ENCODE results near the gene CCDC88B.
A peak's percentile ranks its signal among the peaks of the same experiment; 100 is the strongest.
"Not testable (repeated sequence)": the region's sequence is repeated elsewhere in the genome, so short reads cannot be mapped to it uniquely, and the experiment has no call there.

CCDC88B gene

GRCh38 chr11:64304316-64305072 lies 35.5 kb upstream of the CCDC88B start:
- DNase-seq (ENCODE audit: low read depth in 2 of 3, low spot score in 1 of 3) = peak; percentile 93 to 97 (median 94)

- peak; percentile 98 to 100 (median 100) for DNase-seq (ENCODE audit: low read depth in 2 of 3, low spot score in 1 of 3)
Observed at GRCh38 chr11:64305075-64305690, 34.8 kb upstream of the CCDC88B start, which contains the start of gene ESRRA. TSS of gene ESRRA (plus strand) at chr11:64305524. CDS start at chr11:64307180, 1,656 bp downstream.

- DNase-seq (ENCODE audit: low read depth in 2 of 3, low spot score in 1 of 3) = peak; percentile 52 to 58 (median 56)
Observed at GRCh38 chr11:64305691-64306562, 34.1 kb upstream of the CCDC88B start.

- no peak for DNase-seq (ENCODE audit: low read depth in 2 of 3, low spot score in 1 of 3)
Observed at GRCh38 chr11:64306563-64306875, 33.5 kb upstream of the CCDC88B start.

- DNase-seq (ENCODE audit: low read depth in 2 of 3, low spot score in 1 of 3) = no peak
Observed at GRCh38 chr11:64306876-64307622, 33.0 kb upstream of the CCDC88B start.

DNA sequence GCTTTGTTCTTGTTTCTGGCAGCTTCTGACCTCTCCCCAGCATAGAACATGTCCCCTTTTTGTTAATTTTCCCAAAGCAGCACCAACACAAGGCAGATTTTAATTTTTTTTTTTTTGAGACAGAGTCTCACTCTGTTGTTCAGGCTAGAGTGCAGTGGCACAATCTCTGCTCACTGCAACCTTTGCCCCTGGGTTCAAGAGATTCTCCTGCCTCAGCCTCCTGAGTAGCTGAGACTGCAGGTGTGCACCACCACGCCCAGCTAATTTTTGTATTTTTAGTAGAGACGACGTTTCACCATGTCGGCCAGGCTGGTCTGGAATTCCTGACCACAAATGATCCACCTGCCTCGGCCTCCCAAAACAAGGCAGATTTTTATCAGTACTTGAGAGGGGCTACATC lies 32.2 kb upstream of the CCDC88B start:
- not testable (repeated sequence) for DNase-seq (ENCODE audit: low read depth in 2 of 3, low spot score in 1 of 3)

DNA sequence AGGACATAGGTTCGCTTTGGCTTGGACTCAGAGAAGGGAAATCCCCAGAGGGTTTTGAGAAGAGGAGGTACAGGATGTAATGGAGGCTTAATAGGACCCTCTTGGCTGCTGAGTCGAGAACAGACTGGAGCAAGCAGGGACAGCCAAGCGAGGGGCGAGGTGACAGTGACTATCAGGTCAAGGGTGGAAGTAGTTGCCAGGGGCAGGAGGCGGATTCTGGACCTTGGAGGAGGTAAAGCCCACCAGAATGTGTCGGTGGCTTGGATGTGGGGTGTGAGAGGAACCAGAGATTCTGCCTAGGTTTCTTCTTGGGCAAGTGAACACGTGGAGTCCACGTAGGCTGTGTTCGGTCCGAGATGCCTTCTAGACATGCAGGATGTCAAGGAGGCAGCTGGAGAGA lies 27.1 kb upstream of the CCDC88B start:
- no peak for DNase-seq (ENCODE audit: low read depth in 2 of 3, low spot score in 1 of 3)

DNA sequence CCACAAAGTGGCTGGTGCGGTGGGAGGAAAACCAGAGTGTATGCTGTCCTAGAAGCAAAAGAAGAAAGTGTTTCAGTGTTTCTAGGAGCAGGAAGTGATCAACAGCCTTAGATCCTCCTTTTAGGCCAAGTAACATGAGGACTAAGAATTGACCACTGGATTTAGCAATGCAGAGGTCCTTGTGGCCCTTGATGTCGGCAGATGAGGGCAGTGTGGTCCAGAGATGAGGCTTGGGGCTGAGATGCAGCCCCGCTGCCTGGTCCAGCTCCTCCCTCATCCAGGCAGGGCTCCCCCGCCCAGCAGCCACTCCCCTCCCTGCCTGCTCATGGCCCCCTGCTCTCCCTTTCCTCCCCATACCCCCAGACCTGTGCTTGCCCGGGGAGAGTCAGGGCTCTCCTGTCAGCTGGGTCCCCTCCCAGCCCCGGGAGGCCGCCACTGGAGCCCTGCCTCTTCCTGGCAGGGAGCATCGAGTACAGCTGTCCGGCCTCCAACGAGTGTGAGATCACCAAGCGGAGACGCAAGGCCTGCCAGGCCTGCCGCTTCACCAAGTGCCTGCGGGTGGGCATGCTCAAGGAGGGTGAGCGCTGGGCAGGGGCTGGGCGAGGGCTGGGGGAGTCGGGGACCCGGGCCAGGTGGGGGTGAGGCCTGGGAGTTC lies 26.4 kb upstream of the CCDC88B start:
- no peak for DNase-seq (ENCODE audit: low read depth in 2 of 3, low spot score in 1 of 3)

DNA sequence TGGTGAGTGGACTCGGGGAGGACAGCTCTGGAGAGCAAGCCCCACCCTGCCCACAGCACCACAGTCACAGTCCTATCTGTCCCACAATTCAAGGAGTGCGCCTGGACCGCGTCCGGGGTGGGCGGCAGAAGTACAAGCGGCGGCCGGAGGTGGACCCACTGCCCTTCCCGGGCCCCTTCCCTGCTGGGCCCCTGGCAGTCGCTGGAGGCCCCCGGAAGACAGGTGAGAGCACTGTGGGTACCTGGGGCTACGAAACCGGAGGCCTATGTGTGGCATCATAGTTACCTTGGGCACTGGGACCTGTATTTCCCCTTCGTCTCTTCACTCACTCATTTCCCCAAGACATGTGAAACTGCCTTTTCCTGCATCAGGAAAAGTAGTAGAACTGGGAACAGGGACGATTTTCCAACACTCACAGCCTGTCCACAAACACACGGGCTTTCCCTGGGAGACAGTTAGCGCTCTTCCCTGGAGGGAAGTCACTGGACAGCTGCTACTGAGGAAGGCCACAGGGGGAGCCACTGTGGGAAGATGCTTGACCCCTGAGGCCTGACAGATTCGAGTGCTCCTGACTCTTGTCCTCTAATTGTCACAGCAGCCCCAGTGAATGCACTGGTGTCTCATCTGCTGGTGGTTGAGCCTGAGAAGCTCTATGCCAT lies 25.7 kb upstream of the CCDC88B start:
- no peak for DNase-seq (ENCODE audit: low read depth in 2 of 3, low spot score in 1 of 3)

DNA sequence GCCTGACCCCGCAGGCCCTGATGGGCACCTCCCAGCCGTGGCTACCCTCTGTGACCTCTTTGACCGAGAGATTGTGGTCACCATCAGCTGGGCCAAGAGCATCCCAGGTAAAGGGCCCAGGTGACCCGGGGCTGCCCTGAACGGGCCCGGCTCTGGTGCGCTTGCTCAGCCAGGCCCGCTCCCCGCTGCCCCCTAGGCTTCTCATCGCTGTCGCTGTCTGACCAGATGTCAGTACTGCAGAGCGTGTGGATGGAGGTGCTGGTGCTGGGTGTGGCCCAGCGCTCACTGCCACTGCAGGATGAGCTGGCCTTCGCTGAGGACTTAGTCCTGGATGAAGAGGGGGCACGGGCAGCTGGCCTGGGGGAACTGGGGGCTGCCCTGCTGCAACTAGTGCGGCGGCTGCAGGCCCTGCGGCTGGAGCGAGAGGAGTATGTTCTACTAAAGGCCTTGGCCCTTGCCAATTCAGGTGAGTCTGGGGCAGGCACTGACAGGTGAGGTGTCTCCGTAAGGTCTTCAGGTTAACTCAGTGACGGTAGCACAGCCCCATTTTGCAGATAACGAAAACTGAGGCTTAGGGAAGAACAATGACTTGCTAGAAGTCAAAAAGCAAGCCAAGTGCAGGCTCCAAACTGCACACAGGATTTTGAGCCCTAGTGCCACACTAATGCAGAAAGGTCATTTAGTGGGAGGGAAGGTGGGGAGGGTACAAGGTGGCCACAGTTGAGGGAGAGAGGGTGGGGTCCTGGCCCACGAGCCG lies 25.0 kb upstream of the CCDC88B start:
- DNase-seq (ENCODE audit: low read depth in 2 of 3, low spot score in 1 of 3) = no peak

DNA sequence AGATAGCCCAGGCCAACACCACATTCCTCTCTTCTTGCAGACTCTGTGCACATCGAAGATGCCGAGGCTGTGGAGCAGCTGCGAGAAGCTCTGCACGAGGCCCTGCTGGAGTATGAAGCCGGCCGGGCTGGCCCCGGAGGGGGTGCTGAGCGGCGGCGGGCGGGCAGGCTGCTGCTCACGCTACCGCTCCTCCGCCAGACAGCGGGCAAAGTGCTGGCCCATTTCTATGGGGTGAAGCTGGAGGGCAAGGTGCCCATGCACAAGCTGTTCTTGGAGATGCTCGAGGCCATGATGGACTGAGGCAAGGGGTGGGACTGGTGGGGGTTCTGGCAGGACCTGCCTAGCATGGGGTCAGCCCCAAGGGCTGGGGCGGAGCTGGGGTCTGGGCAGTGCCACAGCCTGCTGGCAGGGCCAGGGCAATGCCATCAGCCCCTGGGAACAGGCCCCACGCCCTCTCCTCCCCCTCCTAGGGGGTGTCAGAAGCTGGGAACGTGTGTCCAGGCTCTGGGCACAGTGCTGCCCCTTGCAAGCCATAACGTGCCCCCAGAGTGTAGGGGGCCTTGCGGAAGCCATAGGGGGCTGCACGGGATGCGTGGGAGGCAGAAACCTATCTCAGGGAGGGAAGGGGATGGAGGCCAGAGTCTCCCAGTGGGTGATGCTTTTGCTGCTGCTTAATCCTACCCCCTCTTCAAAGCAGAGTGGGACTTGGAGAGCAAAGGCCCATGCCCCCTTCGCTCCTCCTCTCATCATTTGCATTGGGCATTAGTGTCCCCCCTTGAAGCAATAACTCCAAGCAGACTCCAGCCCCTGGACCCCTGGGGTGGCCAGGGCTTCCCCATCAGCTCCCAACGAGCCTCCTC lies 24.1 kb upstream of the CCDC88B start:
- DNase-seq (ENCODE audit: low read depth in 2 of 3, low spot score in 1 of 3) = not testable (repeated sequence)

- DNase-seq (ENCODE audit: low read depth in 2 of 3, low spot score in 1 of 3) = peak in 1 of 3 donors; percentile 20
Observed at GRCh38 chr11:64316672-64317324, 23.2 kb upstream of the CCDC88B start.

DNA sequence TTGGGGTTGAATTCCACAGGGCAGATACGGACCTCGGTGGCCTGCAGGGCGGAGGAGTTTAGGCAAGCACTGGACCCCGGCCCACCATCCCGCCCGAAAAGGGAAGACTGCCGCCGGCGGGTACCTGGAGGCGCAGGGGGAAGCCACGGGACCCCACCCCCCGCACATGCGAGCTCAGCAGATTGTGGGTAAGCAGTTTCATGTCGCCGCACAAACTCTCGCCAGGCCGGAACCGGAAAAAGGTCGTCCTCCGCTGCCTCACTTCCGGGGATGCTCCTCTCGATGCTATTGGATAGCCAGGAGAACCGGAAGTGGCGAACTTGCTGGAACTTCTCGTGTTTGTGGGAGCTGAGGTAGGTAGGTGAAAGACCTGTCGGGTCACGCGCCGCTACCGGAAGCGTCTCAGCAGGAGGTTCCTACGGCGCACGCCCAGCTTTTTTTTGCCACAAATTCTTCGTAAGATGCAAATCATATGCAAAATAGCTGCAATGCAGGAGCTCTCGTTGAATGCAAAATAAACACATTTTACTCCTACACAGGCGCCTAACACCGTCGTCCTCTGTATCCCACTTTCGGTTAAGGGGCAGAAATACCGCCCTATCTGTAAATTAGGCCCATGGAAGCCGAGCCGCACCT lies 22.6 kb upstream of the CCDC88B start, which contains the start of gene TRMT112:
TSS of gene TRMT112 (minus strand) at position 235 of the 636 bp plus-strand sequence. CDS start at position 202, 33 bp downstream.
- DNase-seq (ENCODE audit: low read depth in 2 of 3, low spot score in 1 of 3) = peak; percentile 93 to 96 (median 94)

GRCh38 chr11:64317961-64318765 lies 21.8 kb upstream of the CCDC88B start, which contains the start of gene PRDX5:
TSS of gene PRDX5 (plus strand) at chr11:64318121. CDS start at chr11:64318216, 95 bp downstream.
- peak; percentile 89 to 94 (median 92) for DNase-seq (ENCODE audit: low read depth in 2 of 3, low spot score in 1 of 3)

DNA sequence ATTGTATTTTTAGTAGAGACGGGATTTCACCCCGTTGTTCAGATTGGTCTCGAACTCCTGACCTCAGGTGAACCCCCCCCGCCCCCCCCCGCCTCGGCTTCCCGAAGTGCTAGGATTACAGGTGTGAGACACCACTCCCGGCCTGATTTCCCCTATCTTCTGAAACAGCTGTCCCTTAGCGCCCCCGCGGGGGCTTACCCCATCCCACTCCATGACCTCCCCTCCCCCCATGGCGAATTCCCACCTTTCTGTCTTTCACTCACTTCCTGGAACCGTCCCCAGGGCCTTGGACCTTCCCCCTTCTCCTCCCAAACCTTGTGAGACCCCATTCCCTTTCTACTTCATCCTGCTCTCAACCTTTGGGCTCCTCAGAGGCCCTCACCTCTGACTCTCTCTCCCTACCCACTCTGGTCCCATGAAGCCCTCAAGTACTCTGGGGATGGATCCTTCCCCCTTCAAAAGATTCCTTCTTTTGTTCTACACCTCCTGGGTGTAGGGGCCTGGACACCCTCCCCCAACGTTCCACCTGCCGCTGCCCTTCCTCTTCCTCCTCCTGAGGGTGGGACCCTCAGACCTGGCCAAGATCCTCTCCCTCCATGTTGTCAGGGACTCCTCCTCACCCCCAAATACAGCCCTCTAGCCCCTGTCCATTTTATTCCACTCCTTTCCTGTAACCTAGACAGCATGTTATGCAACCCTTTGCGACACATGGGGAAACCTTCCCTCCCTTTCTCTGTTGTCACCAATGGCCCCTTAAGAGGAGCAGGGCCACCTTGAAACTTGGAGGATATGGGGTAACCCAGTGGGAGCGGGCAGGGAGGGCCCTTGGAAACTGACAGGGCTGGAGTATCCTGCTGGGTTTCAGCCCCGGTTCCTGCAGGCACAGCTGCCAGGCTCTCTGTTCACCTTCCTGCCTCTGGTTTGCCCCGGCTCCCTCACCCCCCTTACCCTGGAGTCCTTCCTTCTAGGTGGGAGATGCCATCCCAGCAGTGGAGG lies 20.9 kb upstream of the CCDC88B start:
- DNase-seq (ENCODE audit: low read depth in 2 of 3, low spot score in 1 of 3) = no peak

All from stimulated activated CD4-positive, alpha-beta T cell treated with anti-CD3 and anti-CD28 coated beads, Interleukin-12 subunit alpha, Interleukin-12 subunit beta, amount 100 ng/mL, for 48 hours (primary cell).